Keratinocyte (primary cell): ENCODE results near the gene HDAC1. TPM values are rescaled to one million over a fixed set of nuclear protein-coding genes. Genes with fewer than 3 reads are reported as not detected.

Experiments
- DNase-seq: peaks from one replicate; pipeline ENCODE4 v3.0.0-alpha.2; 2011; ENCODE audit warnings: low read depth, missing footprints, low spot score
- FAIRE-seq: peaks from 2 replicates; lab custom pipeline; 2011; peaks lifted over from hg19 to GRCh38; lab: Jason Lieb, UNC
- H2AFZ ChIP-seq: 2 replicates; pipeline ENCODE4 v1.6.0; 2012; ENCODE audit warnings: low read length, control low read depth, inconsistent platforms; ENCODE audit not compliant: control insufficient read depth
- H3K27ac ChIP-seq: 2 replicates; pipeline ENCODE4 v1.5.1; 2011; ENCODE audit warnings: low read length; ENCODE audit not compliant: control insufficient read depth, insufficient read depth
- H3K27me3 ChIP-seq: 3 replicates; pipeline ENCODE4 v1.6.0; 2011; ENCODE audit warnings: low read length; ENCODE audit not compliant: control insufficient read depth, insufficient read depth; ENCODE audit errors: extremely low read depth
- H3K36me3 ChIP-seq, 2 experiments: 2 replicates in 1 of 2; 3 replicates in 1 of 2; pipeline ENCODE4 v1.5.1; 2011; ENCODE audit warnings: low read length in 2 of 2, mild to moderate bottlenecking in 1 of 2; ENCODE audit not compliant: control insufficient read depth in 2 of 2, insufficient read depth in 2 of 2; ENCODE audit errors: extremely low read depth in 1 of 2
- H3K4me1 ChIP-seq: 3 replicates; pipeline ENCODE4 v1.5.1; 2011; ENCODE audit warnings: low read length; ENCODE audit not compliant: control insufficient read depth, insufficient read depth; ENCODE audit errors: extremely low read depth
- H3K4me2 ChIP-seq: 3 replicates; pipeline ENCODE4 v1.6.0; 2011; ENCODE audit warnings: low read depth, low read length; ENCODE audit not compliant: control insufficient read depth, insufficient read depth; ENCODE audit errors: extremely low read depth
- H3K4me3 ChIP-seq, 3 experiments: fragments of 200-600 bp in 1 of 3; sonication (generic) in 1 of 3; 2 replicates in 2 of 3; 3 replicates in 1 of 3; pipeline ENCODE4 v1.5.1; 2011 to 2016; ENCODE audit warnings: low read length in 3 of 3, mild to moderate bottlenecking in 3 of 3, control low read depth in 2 of 3, inconsistent platforms in 1 of 3, low read depth in 1 of 3, mixed read lengths in 1 of 3, mixed run types in 1 of 3, moderate library complexity in 1 of 3; ENCODE audit not compliant: control insufficient read depth in 2 of 3, insufficient read depth in 2 of 3; ENCODE audit errors: extremely low read depth in 1 of 3
- H3K79me2 ChIP-seq: 2 replicates; pipeline ENCODE4 v1.6.0; 2012; ENCODE audit warnings: low read length; ENCODE audit not compliant: control insufficient read depth, insufficient read depth
- H3K9ac ChIP-seq: 3 replicates; pipeline ENCODE4 v1.6.0; 2011; ENCODE audit warnings: low read length; ENCODE audit not compliant: control insufficient read depth, insufficient read depth; ENCODE audit errors: extremely low read depth
- H3K9me1 ChIP-seq: 3 replicates; pipeline ENCODE4 v1.6.0; 2011; ENCODE audit warnings: low read length; ENCODE audit not compliant: control insufficient read depth, insufficient read depth; ENCODE audit errors: extremely low read depth
- H3K9me3 ChIP-seq: 2 replicates; pipeline ENCODE4 v1.5.1; 2012; ENCODE audit warnings: low read depth, low read length; ENCODE audit not compliant: control insufficient read depth
- H4K20me1 ChIP-seq: 3 replicates; pipeline ENCODE4 v1.6.0; 2011; ENCODE audit warnings: low read length; ENCODE audit not compliant: control insufficient read depth, insufficient read depth; ENCODE audit errors: extremely low read depth
- CTCF ChIP-seq, 3 experiments: IDR thresholded peaks in 1 of 3; conservative IDR thresholded peaks in 1 of 3; optimal IDR thresholded peaks in 1 of 3; 2 replicates in 2 of 3; 3 replicates in 1 of 3; pipeline versions ENCODE3 to v1.5.1; 2011; ENCODE audit warnings: low read length in 3 of 3, mild to moderate bottlenecking in 3 of 3, moderate library complexity in 2 of 3, control low read depth in 1 of 3, inconsistent platforms in 1 of 3; ENCODE audit not compliant: insufficient read depth in 2 of 3; ENCODE audit errors: extremely low read depth in 1 of 3
- EZH2 ChIP-seq: IDR thresholded peaks from one replicate; pipeline ENCODE4 v1.6.1; 2012; ENCODE audit warnings: inconsistent platforms, mild to moderate bottlenecking, low read length, moderate library complexity
- dilution Hi-C: fragments of 300-500 bp; cut with MboI; formaldehyde crosslinking; loops from one replicate; pipeline ENCODE4 v1.7.0; 2020; ENCODE audit warnings: low sequenced_read_pairs; ENCODE audit not compliant: extremely low pct_ligation_motif_present
- polyA plus RNA-seq, 5 experiments: library from polyadenylated mRNA; depleted of rRNA in 3 of 5; stranded (reverse) in 3 of 5; stranded (forward) in 1 of 5; unstranded in 1 of 5; fragments of >200 nt; gene quantifications; 1 replicate in 1 of 5; 2 replicates in 3 of 5; 3 replicates in 1 of 5; pipeline versions ENCODE4 v1.2.1 to v1.2.3, GENCODE V29; 2011 to 2012; ENCODE audit warnings: missing spikeins in 2 of 5, low read depth in 1 of 5, low replicate concordance in 1 of 5

Gene HDAC1
- polyA plus RNA-seq, 1 donor (not counting 4 experiments of a cell fraction or from before 2014, with no cell fraction given): 198 TPM

DNA sequence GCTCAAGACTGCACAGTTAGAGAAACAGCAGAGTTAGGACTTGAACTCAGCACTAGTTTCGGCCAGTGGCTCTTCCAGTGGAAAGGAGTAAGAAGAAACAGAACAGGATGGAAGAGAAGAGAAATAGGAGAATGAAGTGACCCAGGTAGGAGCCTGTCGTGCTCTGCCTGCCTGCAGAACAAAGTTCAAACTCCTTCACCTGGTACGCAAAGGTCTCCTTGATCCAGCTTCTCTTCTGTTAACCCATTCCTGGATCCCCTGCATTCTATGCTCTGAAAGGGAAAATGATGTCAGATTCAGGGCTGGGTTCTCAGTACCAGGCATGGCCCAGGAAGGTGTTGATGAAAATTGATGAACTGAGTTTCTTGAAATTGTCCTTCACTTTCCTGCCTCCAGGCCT lies 66.6 kb downstream of the HDAC1 start:
- Histone ChIP-seq H3K9ac (no peak overlapping the region), H3K36me3 (peaks cover 1 to 5% of the 10 kb centered on the region in 2 experiments), H2AFZ (no peak overlapping the region), H3K79me2 (no peaks in the 10 kb centered on the region), H3K9me1 (no peaks in the 10 kb centered on the region), H3K4me2 (no peak overlapping the region), H3K9me3 (no peaks in the 10 kb centered on the region), H3K4me1 (peaks cover 5% of the 10 kb centered on the region), H3K4me3 (no peak overlapping the region), H4K20me1 (no peaks in the 10 kb centered on the region), H3K27me3 (no peaks in the 10 kb centered on the region), H3K27ac (no peak overlapping the region)
- TF ChIP-seq CTCF (optimal IDR thresholded peaks at IDR 0.05 in 1 of 3, IDR thresholded peaks at IDR 0.05 in 1 of 3, conservative IDR thresholded peaks at IDR 0.05 in 1 of 3; ENCODE audit: extremely low read depth in 1 of 3, insufficient read depth in 2 of 3, low read length in 3 of 3) (no peak), EZH2 (no peak)
- dilution Hi-C loops: no loop called here
- DNase-seq (no peak), FAIRE-seq (no peak)

DNA sequence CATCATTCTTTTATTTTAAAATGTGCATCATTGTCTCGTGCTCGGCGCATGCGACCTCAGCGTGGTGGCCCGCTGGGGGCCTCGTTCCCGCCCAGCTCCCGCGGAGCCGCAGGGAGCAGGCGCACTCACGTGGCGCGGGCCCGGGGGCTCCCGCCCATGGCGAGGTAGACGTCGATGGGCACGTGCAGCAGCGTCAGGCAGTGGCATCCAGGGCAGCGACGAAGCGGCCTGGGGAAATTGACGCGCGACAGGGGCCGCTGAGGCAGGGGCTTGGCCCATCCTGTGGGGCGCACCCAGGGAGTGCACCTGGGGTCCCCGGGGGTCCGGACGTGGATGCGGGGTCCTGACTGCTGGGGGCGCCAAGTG lies 69.4 kb downstream of the HDAC1 start:
- Histone ChIP-seq H4K20me1 (no peaks in the 10 kb centered on the region), H3K27ac (no peak overlapping the region), H3K4me1 (no peaks in the 10 kb centered on the region), H3K9me1 (no peaks in the 10 kb centered on the region), H3K27me3 (no peaks in the 10 kb centered on the region), H3K4me3 (no peak overlapping the region), H3K9me3 (no peaks in the 10 kb centered on the region), H3K4me2 (no peak overlapping the region), H3K9ac (no peak overlapping the region), H2AFZ (no peak overlapping the region), H3K79me2 (no peaks in the 10 kb centered on the region), H3K36me3 (peaks cover 6 to 8% of the 10 kb centered on the region in 2 experiments)
- FAIRE-seq (no peak), DNase-seq (no peak)
- dilution Hi-C loops: no loop called here
- no peak for TF ChIP-seq CTCF (optimal IDR thresholded peaks at IDR 0.05 in 1 of 3, IDR thresholded peaks at IDR 0.05 in 1 of 3, conservative IDR thresholded peaks at IDR 0.05 in 1 of 3; ENCODE audit: extremely low read depth in 1 of 3, insufficient read depth in 2 of 3, low read length in 3 of 3)
- no peak for TF ChIP-seq EZH2
